MM.1S (cell line): ENCODE data around the gene PRSS33.

ENCODE experiments used
- DNase-seq: peaks from one replicate; pipeline ENCODE4 v3.0.0-alpha.2; 2015
- H2AFZ ChIP-seq: fragments of 300-600 bp; sonication (generic); 2 replicates; pipeline ENCODE4 v1.6.0; 2016; ENCODE audit warnings: antibody characterized with exemption, low read length
- H3F3A ChIP-seq: fragments of 300-600 bp; sonication (generic); 2 replicates; pipeline ENCODE4 v1.6.1; 2016; ENCODE audit warnings: mild to moderate bottlenecking, antibody characterized with exemption, low read length, moderate library complexity, mixed read lengths; ENCODE audit not compliant: insufficient read depth
- H3K27ac ChIP-seq: fragments of 300-600 bp; sonication (generic); 2 replicates; pipeline ENCODE4 v1.5.1; 2016; ENCODE audit warnings: mild to moderate bottlenecking, low read length
- H3K27me3 ChIP-seq: fragments of 300-600 bp; sonication (generic); replicated peaks from 2 replicates; pipeline ENCODE4 v1.6.0; 2016; ENCODE audit warnings: low read length; ENCODE audit not compliant: insufficient read depth
- H3K36me3 ChIP-seq: fragments of 300-600 bp; sonication (generic); replicated peaks from 2 replicates; pipeline ENCODE4 v1.6.1; 2016; ENCODE audit warnings: mild to moderate bottlenecking, low read length, mixed read lengths; ENCODE audit not compliant: insufficient read depth
- H3K4me1 ChIP-seq: fragments of 300-600 bp; sonication (generic); 2 replicates; pipeline ENCODE4 v1.6.1; 2016; ENCODE audit warnings: low read length, mixed read lengths
- H3K4me2 ChIP-seq: fragments of 300-600 bp; sonication (generic); 2 replicates; pipeline ENCODE4 v1.6.0; 2016; ENCODE audit warnings: low read depth, low read length
- H3K4me3 ChIP-seq: fragments of 300-600 bp; sonication (generic); 2 replicates; pipeline ENCODE4 v1.5.1; 2016; ENCODE audit warnings: low read length, mixed read lengths
- H3K79me2 ChIP-seq: fragments of 300-600 bp; sonication (generic); 2 replicates; pipeline ENCODE4 v1.6.1; 2016; ENCODE audit warnings: mixed run types, low read length, mixed read lengths
- H3K9ac ChIP-seq: fragments of 300-600 bp; sonication (generic); 2 replicates; pipeline ENCODE4 v1.6.1; 2016; ENCODE audit warnings: low read length, mixed read lengths
- H3K9me2 ChIP-seq: fragments of 300-600 bp; sonication (generic); replicated peaks from 2 replicates; pipeline ENCODE4 v1.6.1; 2016; ENCODE audit warnings: mild to moderate bottlenecking, low read length, mixed read lengths; ENCODE audit not compliant: insufficient read depth
- H3K9me3 ChIP-seq: fragments of 300-600 bp; sonication (generic); replicated peaks from 2 replicates; pipeline ENCODE4 v1.6.1; 2016; ENCODE audit warnings: mild to moderate bottlenecking, low read length, mixed read lengths; ENCODE audit not compliant: insufficient read depth
- H4K20me1 ChIP-seq: fragments of 300-600 bp; sonication (generic); 2 replicates; pipeline ENCODE4 v1.6.1; 2016; ENCODE audit warnings: mild to moderate bottlenecking, low read length, moderate library complexity, mixed read lengths; ENCODE audit not compliant: insufficient read depth
- EZH2 ChIP-seq: fragments of 300-600 bp; sonication (generic); optimal IDR thresholded peaks from 2 replicates; pipeline ENCODE3; 2017; ENCODE audit warnings: low read depth, mild to moderate bottlenecking, antibody characterized with exemption, low read length, mixed read lengths
- EZH2phosphoT487 ChIP-seq: fragments of 300-600 bp; sonication (generic); IDR thresholded peaks from 2 replicates; pipeline ENCODE4 v1.6.1; 2018; ENCODE audit warnings: antibody characterized with exemption, low read length
- TF ChIP-seq, protein P1 (sequence below): fragments of 300-600 bp; sonication (generic); IDR thresholded peaks from 2 replicates; pipeline ENCODE4 v1.5.1; 2016; ENCODE audit warnings: antibody characterized with exemption, low read length, mixed read lengths

Gene PRSS33

DNA sequence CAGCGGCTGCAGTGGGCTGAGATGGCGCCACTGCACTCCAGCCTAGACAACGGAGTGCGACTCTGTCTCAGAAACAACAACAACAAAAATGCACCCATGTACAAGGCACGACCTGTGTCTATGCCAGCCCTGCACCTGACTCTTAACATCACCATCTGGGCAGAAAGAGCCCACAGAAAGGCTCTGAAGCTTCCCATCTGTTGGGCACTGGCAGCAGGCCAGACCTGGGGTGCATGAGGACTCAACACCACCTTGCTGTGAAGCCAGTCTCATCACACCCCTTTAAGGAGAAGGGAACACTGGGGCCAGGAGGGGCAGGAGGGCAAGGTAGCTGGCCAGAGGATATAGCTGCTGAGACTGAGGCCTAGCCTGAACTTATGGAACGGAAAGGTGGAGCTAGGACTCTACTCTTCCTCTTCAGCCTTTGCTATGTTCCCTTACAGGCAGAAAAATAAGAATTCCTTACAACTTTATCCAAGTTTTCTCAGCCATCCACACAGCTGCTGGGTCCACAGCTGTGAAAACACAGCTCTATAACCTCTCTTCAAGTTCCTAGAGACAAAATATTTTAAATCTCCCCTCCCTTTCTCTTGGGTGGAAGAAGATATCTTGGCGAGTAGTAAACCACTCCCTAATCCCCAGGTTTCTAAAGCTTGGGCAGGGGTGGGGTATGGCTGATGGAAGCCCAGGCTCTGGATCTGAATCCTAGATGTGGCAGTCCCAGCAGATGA, 13.0 kb downstream of the PRSS33 start:
- no peaks in the 10 kb centered on the region for H4K20me1 ChIP-seq

DNA sequence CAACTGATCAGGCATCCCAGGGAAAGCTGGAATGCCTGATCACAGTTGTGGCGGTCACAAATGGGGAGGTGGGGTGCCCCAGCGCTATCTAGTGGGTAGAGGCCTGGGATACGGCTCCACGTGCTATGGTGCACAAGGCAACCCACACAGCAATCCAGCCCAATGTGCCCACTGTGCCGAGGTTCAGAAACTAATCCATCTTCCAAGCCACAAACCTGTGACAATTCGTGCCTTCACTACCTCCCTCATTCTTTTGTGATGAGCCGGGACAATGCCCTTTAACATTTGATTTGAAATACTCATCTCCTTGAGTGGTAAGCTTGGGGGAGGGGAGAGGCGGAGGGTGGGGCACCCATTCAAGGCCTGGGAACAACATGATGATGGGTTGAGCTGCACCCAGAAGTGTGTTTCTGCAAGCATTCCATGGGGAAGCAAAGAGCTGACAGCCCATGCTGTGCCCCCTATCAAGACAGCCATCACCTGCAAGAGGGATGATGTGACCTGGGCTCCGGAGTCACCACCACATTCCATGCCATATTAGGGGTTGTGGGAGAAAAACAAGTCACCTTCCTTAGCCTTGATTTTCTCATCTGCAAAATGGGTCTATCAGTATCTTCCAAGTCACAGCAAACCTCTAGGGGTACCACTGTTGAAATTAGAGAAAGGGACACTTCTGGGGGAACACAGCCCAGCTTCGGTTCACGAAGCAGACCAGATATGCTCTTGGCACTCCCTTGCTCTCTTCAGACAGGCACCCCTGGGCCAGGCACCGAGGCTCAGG, 14.0 kb downstream of the PRSS33 start:
- peaks cover 3% of the 10 kb centered on the region; the same call in 1 of the 2 replicates for H3K36me3 ChIP-seq

More for the DNA sequence above, 13.0 kb downstream of the PRSS33 start:
- Histone ChIP-seq H3K27me3 (no peaks in the 10 kb centered on the region), H3K79me2 (peaks cover 40% of the 10 kb centered on the region), H3K4me1 (peaks cover 14% of the 10 kb centered on the region; the same call in 1 of the 2 replicates), H3K9me3 (no peaks in the 10 kb centered on the region), H3K9me2 (no peaks in the 10 kb centered on the region), H2AFZ (no peak overlapping the region), H3K4me2 (no peak overlapping the region), H3K9ac (no peak overlapping the region), H3F3A (peaks cover 24% of the 10 kb centered on the region), H3K4me3 (no peak overlapping the region), H3K36me3 (peaks cover 3% of the 10 kb centered on the region; the same call in 1 of the 2 replicates), H3K27ac (no peak overlapping the region)
- no peak for DNase-seq
- TF ChIP-seq, protein P1, sequence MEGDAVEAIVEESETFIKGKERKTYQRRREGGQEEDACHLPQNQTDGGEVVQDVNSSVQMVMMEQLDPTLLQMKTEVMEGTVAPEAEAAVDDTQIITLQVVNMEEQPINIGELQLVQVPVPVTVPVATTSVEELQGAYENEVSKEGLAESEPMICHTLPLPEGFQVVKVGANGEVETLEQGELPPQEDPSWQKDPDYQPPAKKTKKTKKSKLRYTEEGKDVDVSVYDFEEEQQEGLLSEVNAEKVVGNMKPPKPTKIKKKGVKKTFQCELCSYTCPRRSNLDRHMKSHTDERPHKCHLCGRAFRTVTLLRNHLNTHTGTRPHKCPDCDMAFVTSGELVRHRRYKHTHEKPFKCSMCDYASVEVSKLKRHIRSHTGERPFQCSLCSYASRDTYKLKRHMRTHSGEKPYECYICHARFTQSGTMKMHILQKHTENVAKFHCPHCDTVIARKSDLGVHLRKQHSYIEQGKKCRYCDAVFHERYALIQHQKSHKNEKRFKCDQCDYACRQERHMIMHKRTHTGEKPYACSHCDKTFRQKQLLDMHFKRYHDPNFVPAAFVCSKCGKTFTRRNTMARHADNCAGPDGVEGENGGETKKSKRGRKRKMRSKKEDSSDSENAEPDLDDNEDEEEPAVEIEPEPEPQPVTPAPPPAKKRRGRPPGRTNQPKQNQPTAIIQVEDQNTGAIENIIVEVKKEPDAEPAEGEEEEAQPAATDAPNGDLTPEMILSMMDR: no peak
- TF ChIP-seq EZH2phosphoT487 (no peak), EZH2 (no peak)

DNA sequence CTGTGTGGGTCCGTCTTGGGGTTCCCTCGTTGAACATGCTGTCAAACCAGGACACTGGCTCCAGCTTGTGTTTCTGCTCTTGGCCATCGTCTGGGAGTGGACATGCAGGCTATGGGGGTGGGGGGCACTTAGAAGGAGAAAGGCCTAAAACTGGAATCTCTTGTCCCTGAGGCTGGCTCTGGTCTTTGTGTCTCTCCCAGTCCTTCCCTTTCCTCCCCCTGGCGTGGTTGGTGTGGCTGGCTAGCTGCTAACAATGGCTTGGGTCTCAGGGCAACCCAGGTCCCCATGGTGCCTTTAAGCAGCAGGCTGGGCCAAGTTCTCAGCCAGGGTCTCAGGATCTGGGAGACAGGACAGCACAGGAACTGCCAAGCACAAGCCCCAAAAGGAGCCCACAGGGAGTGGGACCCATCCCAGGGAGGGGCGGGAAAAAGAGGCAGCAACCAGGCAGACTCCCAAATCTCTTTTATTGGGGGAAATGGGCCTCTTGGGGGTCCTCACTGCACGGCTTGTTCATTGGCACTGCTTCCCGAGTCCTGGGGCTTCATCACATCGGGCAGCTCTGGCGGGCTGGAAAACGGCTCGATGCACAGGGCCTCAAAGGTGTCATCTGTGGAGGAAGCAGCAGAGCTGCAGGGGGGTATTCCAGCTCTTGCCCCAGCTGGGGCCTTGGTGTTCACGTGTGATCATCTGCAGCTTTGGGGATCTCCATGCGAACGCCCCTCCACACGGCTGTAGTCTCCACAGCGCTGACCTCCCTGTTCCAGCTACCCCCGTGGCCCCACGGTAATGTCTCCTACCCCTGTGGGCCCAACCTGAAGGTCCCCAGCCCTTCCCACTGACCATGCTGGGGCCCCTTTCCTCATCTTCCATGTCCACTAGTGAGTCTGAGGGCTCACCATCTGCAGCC, 15.6 kb downstream of the PRSS33 start:
- Histone ChIP-seq H3K4me3 (no peak overlapping the region), H3K27ac (no peak overlapping the region), H3F3A (peaks cover 35% of the 10 kb centered on the region), H3K9ac (no peak overlapping the region), H3K79me2 (peaks cover 41% of the 10 kb centered on the region), H3K9me2 (no peaks in the 10 kb centered on the region), H3K9me3 (no peaks in the 10 kb centered on the region), H3K27me3 (no peaks in the 10 kb centered on the region), H4K20me1 (no peaks in the 10 kb centered on the region), H3K4me2 (no peak overlapping the region), H3K36me3 (peaks cover 9% of the 10 kb centered on the region; the same call in 1 of the 2 replicates), H2AFZ (no peak overlapping the region), H3K4me1 (0 out of 2 replicates have a peak, but pooled peaks cover 9% of the 10 kb centered on the region)
- TF ChIP-seq EZH2phosphoT487: no peak
- TF ChIP-seq, protein P1: no peak
- TF ChIP-seq EZH2: no peak
- no peak for DNase-seq

More for the DNA sequence above, 14.0 kb downstream of the PRSS33 start:
- peaks cover 13% of the 10 kb centered on the region; the same call in 1 of the 2 replicates for H3K4me1 ChIP-seq
- H3K9me2 ChIP-seq: no peaks in the 10 kb centered on the region
- TF ChIP-seq EZH2phosphoT487 (no peak), EZH2 (no peak)
- TF ChIP-seq, protein P1: no peak
- no peak for DNase-seq
- H3K27me3 ChIP-seq: no peaks in the 10 kb centered on the region
- no peak overlapping the region for H3K9ac ChIP-seq
- H3F3A ChIP-seq: peaks cover 32% of the 10 kb centered on the region
- H3K79me2 ChIP-seq: peaks cover 39% of the 10 kb centered on the region
- H3K4me3 ChIP-seq: no peak overlapping the region
- H3K4me2 ChIP-seq: no peak overlapping the region
- H4K20me1 ChIP-seq: no peaks in the 10 kb centered on the region
- no peak overlapping the region for H3K27ac ChIP-seq
- H2AFZ ChIP-seq: no peak overlapping the region
- no peaks in the 10 kb centered on the region for H3K9me3 ChIP-seq
